ENCODE data around the gene STARD3NL. TPM values are rescaled to one million over a fixed set of nuclear protein-coding genes. Genes with fewer than 3 reads are reported as not detected.

STARD3NL gene
- total RNA-seq, 4 donors from 2014 or later = 2.6 to 41.4 (median 28.6) TPM

DNA sequence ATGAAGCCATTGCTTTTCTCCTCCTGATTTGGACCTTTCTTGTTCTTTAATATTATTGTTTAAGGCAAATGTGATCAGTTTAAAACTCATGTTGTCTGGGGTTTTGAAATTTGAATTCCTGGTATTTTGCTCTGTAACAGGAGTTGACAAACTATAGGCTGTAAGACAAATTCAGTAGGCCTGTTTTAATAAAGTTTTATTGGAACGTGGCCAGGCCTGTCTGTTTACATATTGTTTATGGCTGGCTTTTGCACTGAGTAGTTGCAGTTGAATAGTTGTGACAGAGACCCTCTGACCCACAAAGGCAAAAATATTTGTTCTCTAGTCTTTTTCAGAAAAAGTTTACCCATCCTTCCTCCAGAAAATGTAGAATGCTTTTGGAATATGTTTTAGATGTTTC lies 29.8 kb downstream of the STARD3NL start:
- TF ChIP-seq EP300 (IDR thresholded peaks at IDR 0.05; ENCODE audit: low read depth) (no peak), POLR2AphosphoS5 (IDR thresholded peaks at IDR 0.05) (no peak)
- intact Hi-C loops (cut with DNase I; ENCODE audit: low total_unique reads) = no loop called here
- Histone ChIP-seq H3K4me3 (no peak overlapping the region), H3K9me3 (no peaks in the 10 kb centered on the region), H3K27me3 (no peaks in the 10 kb centered on the region), H3K4me1 (no peaks in the 10 kb centered on the region), H3K36me3 (peaks cover 0 to 14% (median 0%) of the 10 kb centered on the region in 4 donors), H3K27ac (no peak overlapping the region)
- in situ Hi-C loops (cut with MboI; ENCODE audit: low pct_ligation_motif_present in 1 of 4, low pct_unique_long_range_greater_than_20kb in 1 of 4, low sequenced_read_pairs in 3 of 4) = loop anchor here in 2 of 4 donors (25.0 kb wide), 1 partner anchor 296 kb away; the partner anchor contains the start of genes EPDR1 (in 2 of the 2) and SFRP4 (in 2 of the 2)
- 33 to 60% methylated on average over 1 of the region's 1 CpG for WGBS, 2 donors (ENCODE audit: low coverage in 1 of 2)
- DNase-seq = no peak

DNA sequence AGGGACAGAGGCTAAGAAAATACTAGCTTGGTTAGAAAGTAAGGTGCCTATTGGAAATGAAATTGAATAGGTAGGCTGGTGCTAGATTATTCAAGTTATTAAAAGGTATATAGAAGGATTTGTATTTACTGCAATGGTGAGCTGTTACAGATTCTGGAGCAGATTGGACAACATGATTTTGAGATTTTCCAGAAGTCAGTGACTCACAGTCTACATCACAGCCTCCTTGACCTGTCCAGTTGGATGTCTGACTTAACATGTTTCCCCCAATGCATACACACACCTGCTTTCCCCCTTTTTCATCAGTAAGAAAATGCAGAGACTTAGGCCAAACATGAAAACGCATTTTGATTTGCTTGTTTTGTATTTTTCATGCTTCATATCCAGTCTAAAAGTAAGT lies 33.4 kb downstream of the STARD3NL start:
- 80 to 91% methylated on average over 1 of the region's 1 CpG for WGBS, 2 donors (ENCODE audit: low coverage in 1 of 2)
- no peak for TF ChIP-seq POLR2A (IDR thresholded peaks at IDR 0.05)
- no peak for TF ChIP-seq POLR2AphosphoS5 (IDR thresholded peaks at IDR 0.05)
- TF ChIP-seq EP300 (IDR thresholded peaks at IDR 0.05; ENCODE audit: low read depth) = no peak
- TF ChIP-seq, protein P1, sequence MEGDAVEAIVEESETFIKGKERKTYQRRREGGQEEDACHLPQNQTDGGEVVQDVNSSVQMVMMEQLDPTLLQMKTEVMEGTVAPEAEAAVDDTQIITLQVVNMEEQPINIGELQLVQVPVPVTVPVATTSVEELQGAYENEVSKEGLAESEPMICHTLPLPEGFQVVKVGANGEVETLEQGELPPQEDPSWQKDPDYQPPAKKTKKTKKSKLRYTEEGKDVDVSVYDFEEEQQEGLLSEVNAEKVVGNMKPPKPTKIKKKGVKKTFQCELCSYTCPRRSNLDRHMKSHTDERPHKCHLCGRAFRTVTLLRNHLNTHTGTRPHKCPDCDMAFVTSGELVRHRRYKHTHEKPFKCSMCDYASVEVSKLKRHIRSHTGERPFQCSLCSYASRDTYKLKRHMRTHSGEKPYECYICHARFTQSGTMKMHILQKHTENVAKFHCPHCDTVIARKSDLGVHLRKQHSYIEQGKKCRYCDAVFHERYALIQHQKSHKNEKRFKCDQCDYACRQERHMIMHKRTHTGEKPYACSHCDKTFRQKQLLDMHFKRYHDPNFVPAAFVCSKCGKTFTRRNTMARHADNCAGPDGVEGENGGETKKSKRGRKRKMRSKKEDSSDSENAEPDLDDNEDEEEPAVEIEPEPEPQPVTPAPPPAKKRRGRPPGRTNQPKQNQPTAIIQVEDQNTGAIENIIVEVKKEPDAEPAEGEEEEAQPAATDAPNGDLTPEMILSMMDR (IDR thresholded peaks at IDR 0.05) = no peak
- Histone ChIP-seq H3K27ac (peak overlapping the region in 2 of 4 donors; percentile 21 to 48), H3K36me3 (peaks cover 0 to 14% (median 0%) of the 10 kb centered on the region in 4 donors), H3K4me1 (peaks cover 10 to 23% (median 12%) of the 10 kb centered on the region in 4 donors), H3K4me3 (no peak overlapping the region), H3K9me3 (no peaks in the 10 kb centered on the region), H3K27me3 (no peaks in the 10 kb centered on the region)
- intact Hi-C loops (cut with DNase I; ENCODE audit: low total_unique reads) (no loop called here), in situ Hi-C loops (cut with MboI; ENCODE audit: low pct_ligation_motif_present in 1 of 4, low pct_unique_long_range_greater_than_20kb in 1 of 4, low sequenced_read_pairs in 3 of 4) (loop anchor here in 2 of 4 donors (25.0 kb wide), 1 partner anchor 299 kb away; the partner anchor contains the start of genes EPDR1 (in 2 of the 2) and SFRP4 (in 2 of the 2))
- DNase-seq = no peak

DNA sequence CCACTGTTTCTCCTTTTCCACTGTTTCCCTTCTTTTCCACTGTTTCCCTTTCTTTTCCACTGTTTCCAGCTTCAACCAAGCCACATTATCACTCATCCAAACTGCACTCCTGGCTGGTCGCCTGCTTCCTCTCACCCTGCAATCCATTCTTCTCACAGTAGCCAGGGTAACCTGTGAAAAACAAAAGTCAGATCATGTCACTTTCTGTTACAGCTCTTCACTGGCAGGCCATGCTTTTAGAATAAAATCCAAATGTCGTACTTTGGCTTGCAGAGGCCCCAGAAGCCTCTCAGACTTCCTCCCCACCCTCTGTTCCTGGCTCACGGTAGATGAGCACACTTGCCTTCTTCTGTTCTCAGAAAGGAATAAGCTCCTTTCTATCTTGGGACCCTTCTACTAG lies 33.9 kb downstream of the STARD3NL start:
- peaks cover 0 to 13% (median 0%) of the 10 kb centered on the region in 4 donors for H3K36me3 ChIP-seq
- WGBS, 2 donors (ENCODE audit: low coverage in 1 of 2) = 69 to 70% methylated on average over 3 of the region's 3 CpGs
- H3K27me3 ChIP-seq = no peaks in the 10 kb centered on the region
- H3K27ac ChIP-seq = peak overlapping the region in 2 of 4 donors; percentile 21 to 48
- H3K9me3 ChIP-seq = no peaks in the 10 kb centered on the region
- TF ChIP-seq, protein P1 (IDR thresholded peaks at IDR 0.05) = no peak
- TF ChIP-seq POLR2A (IDR thresholded peaks at IDR 0.05) (no peak), EP300 (IDR thresholded peaks at IDR 0.05; ENCODE audit: low read depth) (no peak), POLR2AphosphoS5 (IDR thresholded peaks at IDR 0.05) (no peak)
- H3K4me1 ChIP-seq = peaks cover 10 to 26% (median 12%) of the 10 kb centered on the region in 4 donors
- no peak overlapping the region for H3K4me3 ChIP-seq
- intact Hi-C loops (cut with DNase I; ENCODE audit: low total_unique reads) = no loop called here
- in situ Hi-C loops (cut with MboI; ENCODE audit: low pct_ligation_motif_present in 1 of 4, low pct_unique_long_range_greater_than_20kb in 1 of 4, low sequenced_read_pairs in 3 of 4) = loop anchor here in 2 of 4 donors (25.0 kb wide), 1 partner anchor 300 kb away; the partner anchor contains the start of genes EPDR1 (in 2 of the 2) and SFRP4 (in 2 of the 2)
- no peak for DNase-seq

DNA sequence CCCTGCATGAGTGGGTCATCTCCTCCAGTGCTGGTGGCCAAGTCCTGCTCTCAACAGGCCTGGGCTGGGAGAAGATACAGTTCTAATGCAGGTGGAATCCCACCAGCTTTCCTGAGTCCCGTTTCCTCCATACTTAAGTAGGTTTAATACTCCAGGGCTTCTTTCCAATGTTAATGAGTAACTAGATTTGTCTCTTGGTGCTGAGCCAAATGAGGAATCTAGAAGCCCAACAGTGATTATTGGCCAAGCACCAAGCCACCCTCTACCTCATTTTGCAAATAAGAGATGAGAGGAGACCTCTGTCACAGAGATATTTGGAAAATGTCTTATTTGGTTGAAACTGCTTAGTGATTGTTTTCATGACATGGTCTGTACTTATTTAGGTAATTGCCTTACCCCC lies 37.1 kb downstream of the STARD3NL start:
- WGBS, 2 donors (ENCODE audit: low coverage in 1 of 2) = 50 to 60% methylated on average over 1 of the region's 1 CpG
- H3K27ac ChIP-seq = peak overlapping the region in 2 of 4 donors; percentile 60 to 65
- H3K27me3 ChIP-seq = no peaks in the 10 kb centered on the region
- peaks cover 10 to 26% (median 12%) of the 10 kb centered on the region in 4 donors for H3K4me1 ChIP-seq
- no peak for DNase-seq
- no peak for TF ChIP-seq POLR2A (IDR thresholded peaks at IDR 0.05)
- TF ChIP-seq POLR2AphosphoS5 (IDR thresholded peaks at IDR 0.05) = no peak
- TF ChIP-seq, protein P1 (IDR thresholded peaks at IDR 0.05) = no peak
- TF ChIP-seq EP300 (IDR thresholded peaks at IDR 0.05; ENCODE audit: low read depth) = no peak
- intact Hi-C loops (cut with DNase I; ENCODE audit: low total_unique reads) = loop anchor here (5.0 kb wide), 1 partner anchor 313 kb away; no protein-coding TSS in a partner anchor
- H3K36me3 ChIP-seq = peaks cover 0 to 20% (median 7%) of the 10 kb centered on the region in 4 donors
- in situ Hi-C loops (cut with MboI; ENCODE audit: low pct_ligation_motif_present in 1 of 4, low pct_unique_long_range_greater_than_20kb in 1 of 4, low sequenced_read_pairs in 3 of 4) = loop anchor here in 2 of 4 donors (25.0 kb wide), 1 partner anchor 303 kb away; the partner anchor contains the start of genes EPDR1 (in 2 of the 2) and SFRP4 (in 2 of the 2)
- no peaks in the 10 kb centered on the region for H3K9me3 ChIP-seq
- no peak overlapping the region for H3K4me3 ChIP-seq

All from transverse colon (tissue), 4 donors.